Measurements from ENCODE around the gene PTTG1IP. TPM values are rescaled to one million over a fixed set of nuclear protein-coding genes. Genes with fewer than 3 reads are reported as not detected.
A peak's percentile ranks its signal among the peaks of the same experiment; 100 is the strongest.

Gene PTTG1IP, protein sequence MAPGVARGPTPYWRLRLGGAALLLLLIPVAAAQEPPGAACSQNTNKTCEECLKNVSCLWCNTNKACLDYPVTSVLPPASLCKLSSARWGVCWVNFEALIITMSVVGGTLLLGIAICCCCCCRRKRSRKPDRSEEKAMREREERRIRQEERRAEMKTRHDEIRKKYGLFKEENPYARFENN
- 26.6 TPM for polyA plus RNA-seq (2012; ENCODE audit: low read depth, missing spikeins)

DNA sequence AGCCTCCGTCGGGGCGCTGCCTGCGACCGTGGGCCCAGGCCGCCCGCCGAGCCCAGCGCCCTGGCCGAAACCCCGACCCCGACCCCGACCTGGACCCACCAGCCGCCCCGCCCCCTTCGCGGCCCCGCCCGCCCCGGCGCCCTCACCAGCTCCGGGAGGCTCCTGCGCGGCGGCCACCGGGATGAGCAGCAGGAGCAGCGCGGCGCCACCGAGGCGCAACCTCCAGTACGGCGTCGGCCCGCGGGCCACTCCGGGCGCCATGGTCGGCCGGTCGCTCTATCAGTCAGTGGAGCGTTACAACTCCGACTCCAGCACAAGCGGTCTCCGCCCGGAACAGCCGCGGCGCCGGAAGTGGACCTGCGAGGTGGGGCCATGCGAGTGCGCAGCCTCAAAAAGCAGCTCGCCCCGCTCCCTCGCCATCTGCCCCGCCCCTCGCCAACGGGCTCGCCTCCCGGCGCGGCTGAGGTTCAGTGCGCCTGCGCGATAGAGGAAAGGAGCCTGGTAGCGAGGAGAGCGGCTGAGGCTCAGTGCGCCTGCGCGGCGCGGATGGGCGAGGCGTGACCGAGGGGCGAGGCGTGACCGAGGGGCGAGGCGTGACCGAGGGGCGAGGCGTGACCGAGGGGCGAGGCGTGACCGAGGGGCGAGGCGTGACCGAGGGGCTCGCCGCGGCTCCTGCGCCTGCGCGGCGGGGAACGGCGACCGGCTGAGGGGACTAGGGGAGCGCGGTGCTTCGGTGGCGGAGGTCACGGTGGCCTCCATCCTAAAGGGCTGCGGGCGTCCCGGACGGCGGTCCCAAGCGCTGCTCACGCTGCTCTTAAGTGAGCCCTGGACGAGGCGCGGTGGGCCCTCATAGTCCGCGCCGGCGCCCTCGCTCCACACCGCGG is at the start of gene PTTG1IP:
PTTG1IP (minus strand) TSS at position 335 of the 884 bp plus-strand sequence; CDS start at position 261, 74 bp downstream.
- peak; percentile 48; the same call in 1 of the 2 replicates for TF ChIP-seq POLR2AphosphoS5 (IDR thresholded peaks at IDR 0.05; ENCODE audit: low read depth, low read length)
- TF ChIP-seq PAX5 (IDR thresholded peaks at IDR 0.05; ENCODE audit: insufficient read depth, low read length, severe bottlenecking) = peak; percentile 93
- TF ChIP-seq SPI1 (IDR thresholded peaks at IDR 0.05; ENCODE audit: low read depth, low read length) = no peak
- TF ChIP-seq POU2F2 (IDR thresholded peaks at IDR 0.05; ENCODE audit: low read depth, low read length) = no peak
- TF ChIP-seq TAF1 (IDR thresholded peaks at IDR 0.05; ENCODE audit: low read depth, low read length) = peak; percentile 37; the same call in 1 of the 2 replicates
- TF ChIP-seq POLR2A (IDR thresholded peaks at IDR 0.05; ENCODE audit: low read depth, low read length) = peak; percentile 67
- DNase-seq (ENCODE audit: insufficient read length, low spot score) (peak; percentile 98), FAIRE-seq (peak; percentile 93)

DNA sequence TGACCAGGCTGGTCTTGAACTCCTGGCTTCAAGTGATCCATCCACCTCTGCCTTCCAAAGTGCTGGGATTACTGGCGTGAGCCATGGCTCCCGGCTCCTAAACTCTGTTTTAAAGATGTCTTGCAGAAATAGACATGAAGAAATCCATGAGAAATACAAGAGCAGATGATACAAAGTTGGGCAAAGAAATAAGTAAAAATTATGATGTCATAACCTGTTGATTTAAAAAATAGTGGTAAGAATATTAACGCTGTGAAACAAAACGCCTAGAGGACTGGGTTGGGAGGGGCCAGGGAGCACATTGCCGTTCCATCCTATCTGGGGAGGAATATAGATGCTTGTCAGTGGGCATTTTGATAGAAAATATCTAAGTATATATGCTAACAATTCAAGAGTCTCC is 48.4 kb upstream of the PTTG1IP start:
- FAIRE-seq (no peak), DNase-seq (ENCODE audit: insufficient read length, low spot score) (no peak)
- no peak for TF ChIP-seq SPI1 (IDR thresholded peaks at IDR 0.05; ENCODE audit: low read depth, low read length)
- no peak for TF ChIP-seq PAX5 (IDR thresholded peaks at IDR 0.05; ENCODE audit: insufficient read depth, low read length, severe bottlenecking)
- no peak for TF ChIP-seq POLR2A (IDR thresholded peaks at IDR 0.05; ENCODE audit: low read depth, low read length)
- TF ChIP-seq TAF1 (IDR thresholded peaks at IDR 0.05; ENCODE audit: low read depth, low read length) = no peak
- TF ChIP-seq POU2F2 (IDR thresholded peaks at IDR 0.05; ENCODE audit: low read depth, low read length) = no peak
- no peak for TF ChIP-seq POLR2AphosphoS5 (IDR thresholded peaks at IDR 0.05; ENCODE audit: low read depth, low read length)

DNA sequence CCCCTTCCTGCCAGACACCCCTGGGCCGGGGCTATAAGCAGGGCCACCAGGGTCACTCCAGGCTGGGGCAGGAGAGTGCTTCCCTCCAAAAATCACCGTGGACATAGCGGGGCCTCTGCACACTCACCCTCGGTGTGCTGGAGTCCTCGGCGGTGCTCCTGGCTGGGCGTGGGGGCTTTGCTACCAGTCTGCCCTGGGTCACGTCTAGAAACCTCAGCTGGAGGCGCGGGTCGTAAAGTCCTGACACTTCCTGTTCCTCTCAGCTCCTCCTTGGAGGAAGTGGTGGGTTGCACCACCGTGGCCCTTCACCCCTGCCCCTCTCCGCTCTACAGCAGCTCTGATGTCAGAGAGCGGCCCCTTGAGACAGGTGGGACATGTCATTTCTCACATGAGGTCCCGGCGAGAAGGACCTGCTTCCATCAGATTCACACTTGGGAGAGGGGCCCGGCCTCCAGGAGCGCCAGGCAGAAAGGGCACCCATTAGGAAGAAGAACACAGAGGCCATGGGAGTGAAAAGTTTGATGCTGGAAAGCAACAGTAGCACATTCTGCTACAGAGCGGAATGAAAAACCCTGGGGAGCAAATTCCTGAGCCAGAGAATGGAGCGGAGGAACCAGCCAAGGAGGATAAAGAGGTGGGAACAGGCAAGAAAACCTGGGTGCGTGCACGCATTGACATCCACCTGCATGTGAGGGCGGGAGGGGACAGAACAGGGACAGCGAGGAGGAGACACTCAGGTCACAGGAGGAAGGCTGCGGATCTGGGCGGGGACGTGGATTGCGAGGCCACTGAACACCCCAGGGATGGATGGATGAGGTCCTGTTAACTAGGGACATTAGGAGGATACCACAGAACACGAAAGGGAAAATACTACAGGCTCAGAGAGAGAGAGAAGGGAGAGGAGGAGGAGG is 47.5 kb upstream of the PTTG1IP start, which contains the start of gene ITGB2:
ITGB2 (minus strand) TSS at position 206 of the 911 bp plus-strand sequence. CDS start 10,117 bp downstream, outside the sequence.
- FAIRE-seq (peak; percentile 89), DNase-seq (ENCODE audit: insufficient read length, low spot score) (no peak)
- TF ChIP-seq SPI1 (IDR thresholded peaks at IDR 0.05; ENCODE audit: low read depth, low read length) = peak; percentile 77
- TF ChIP-seq TAF1 (IDR thresholded peaks at IDR 0.05; ENCODE audit: low read depth, low read length) = 0 out of 2 replicates have a peak, but pooled peaks have one; percentile 30
- TF ChIP-seq POLR2A (IDR thresholded peaks at IDR 0.05; ENCODE audit: low read depth, low read length) = 0 out of 2 replicates have a peak, but pooled peaks have one; percentile 27
- no peak for TF ChIP-seq POLR2AphosphoS5 (IDR thresholded peaks at IDR 0.05; ENCODE audit: low read depth, low read length)
- TF ChIP-seq POU2F2 (IDR thresholded peaks at IDR 0.05; ENCODE audit: low read depth, low read length) = no peak

DNA sequence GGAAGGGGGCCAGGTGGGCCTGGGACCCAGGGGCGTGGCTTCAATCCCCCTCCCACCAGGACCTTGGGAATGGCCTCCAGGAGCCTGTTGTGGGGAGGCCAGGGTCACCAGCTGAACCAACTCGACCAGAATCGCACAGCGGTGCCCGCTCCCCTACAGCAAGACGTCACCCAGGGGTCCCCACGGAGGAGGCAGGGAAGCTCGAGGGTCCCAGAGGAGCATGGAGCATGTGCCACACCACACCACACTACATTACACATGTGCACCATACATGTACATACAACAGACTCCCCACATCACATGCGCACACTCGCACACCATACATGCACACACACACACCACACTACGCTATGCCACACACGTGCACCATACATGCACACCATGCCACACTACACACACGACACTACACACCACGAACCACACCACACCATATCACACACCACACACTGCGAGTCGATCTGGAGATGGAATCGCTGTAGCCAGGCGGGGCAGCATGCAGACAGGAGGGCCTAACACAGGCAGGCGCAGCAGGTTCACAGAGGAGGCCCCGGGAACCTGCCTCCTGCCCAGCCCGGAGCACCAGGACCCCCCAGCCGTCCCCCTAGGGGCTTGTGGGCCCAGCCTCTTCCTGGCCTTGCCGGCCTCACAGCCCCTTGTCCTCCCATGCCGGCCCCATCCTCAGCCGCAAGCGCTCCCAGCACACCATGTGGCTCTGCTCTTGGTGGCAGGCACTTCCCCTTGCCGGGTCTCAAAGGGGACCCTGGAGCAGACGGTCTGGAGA is 46.6 kb upstream of the PTTG1IP start:
- TF ChIP-seq PAX5 (IDR thresholded peaks at IDR 0.05; ENCODE audit: insufficient read depth, low read length, severe bottlenecking) (no peak), TAF1 (IDR thresholded peaks at IDR 0.05; ENCODE audit: low read depth, low read length) (no peak), SPI1 (IDR thresholded peaks at IDR 0.05; ENCODE audit: low read depth, low read length) (peak; percentile 20; the same call in 1 of the 2 replicates), POLR2AphosphoS5 (IDR thresholded peaks at IDR 0.05; ENCODE audit: low read depth, low read length) (no peak), POU2F2 (IDR thresholded peaks at IDR 0.05; ENCODE audit: low read depth, low read length) (no peak)
- DNase-seq (ENCODE audit: insufficient read length, low spot score) (no peak), FAIRE-seq (peak; percentile 96)

DNA sequence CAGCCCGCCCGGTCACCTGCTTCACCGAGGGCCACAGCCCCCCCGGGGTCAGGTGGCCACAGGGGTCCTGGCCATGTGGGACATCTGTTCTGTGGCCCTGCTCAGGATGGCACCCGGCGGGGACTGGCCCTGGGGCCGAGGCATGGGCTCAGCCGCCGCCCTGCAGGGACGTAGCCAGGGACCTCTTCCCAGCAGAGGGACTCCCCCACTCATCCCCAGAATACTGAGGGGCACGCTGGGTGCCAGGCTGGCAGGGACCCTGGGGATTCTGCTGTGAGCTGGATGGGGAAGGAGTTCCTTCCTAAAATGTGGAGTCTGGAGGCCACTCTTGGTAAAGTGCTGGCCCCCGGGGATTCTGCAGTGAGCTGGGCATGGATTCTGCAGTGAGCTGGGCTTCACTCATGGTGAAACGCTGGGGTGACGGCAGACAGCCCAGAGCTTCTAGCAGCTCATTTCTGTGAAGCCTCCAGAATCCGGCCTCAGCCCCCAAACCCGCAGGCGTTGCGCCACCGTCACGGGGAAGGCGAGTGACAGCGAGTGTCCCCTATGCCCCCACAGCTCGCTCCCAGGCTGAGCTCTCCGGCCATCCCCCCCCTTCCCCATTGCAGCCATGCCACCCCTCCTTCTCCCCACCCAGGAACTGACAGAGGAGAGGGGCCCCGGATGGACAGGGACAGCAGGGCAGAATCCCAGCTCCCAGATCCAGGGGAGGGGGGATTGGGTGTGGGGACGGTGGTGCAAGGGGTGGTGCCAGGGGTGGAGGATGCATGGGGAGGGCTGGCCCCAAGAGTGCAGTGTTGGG is 45.8 kb upstream of the PTTG1IP start:
- DNase-seq (ENCODE audit: insufficient read length, low spot score) (no peak), FAIRE-seq (peak; percentile 13)
- TF ChIP-seq TAF1 (IDR thresholded peaks at IDR 0.05; ENCODE audit: low read depth, low read length) (no peak), PAX5 (IDR thresholded peaks at IDR 0.05; ENCODE audit: insufficient read depth, low read length, severe bottlenecking) (no peak), SPI1 (IDR thresholded peaks at IDR 0.05; ENCODE audit: low read depth, low read length) (no peak), POLR2A (IDR thresholded peaks at IDR 0.05; ENCODE audit: low read depth, low read length) (no peak), POLR2AphosphoS5 (IDR thresholded peaks at IDR 0.05; ENCODE audit: low read depth, low read length) (no peak), POU2F2 (IDR thresholded peaks at IDR 0.05; ENCODE audit: low read depth, low read length) (no peak)

DNA sequence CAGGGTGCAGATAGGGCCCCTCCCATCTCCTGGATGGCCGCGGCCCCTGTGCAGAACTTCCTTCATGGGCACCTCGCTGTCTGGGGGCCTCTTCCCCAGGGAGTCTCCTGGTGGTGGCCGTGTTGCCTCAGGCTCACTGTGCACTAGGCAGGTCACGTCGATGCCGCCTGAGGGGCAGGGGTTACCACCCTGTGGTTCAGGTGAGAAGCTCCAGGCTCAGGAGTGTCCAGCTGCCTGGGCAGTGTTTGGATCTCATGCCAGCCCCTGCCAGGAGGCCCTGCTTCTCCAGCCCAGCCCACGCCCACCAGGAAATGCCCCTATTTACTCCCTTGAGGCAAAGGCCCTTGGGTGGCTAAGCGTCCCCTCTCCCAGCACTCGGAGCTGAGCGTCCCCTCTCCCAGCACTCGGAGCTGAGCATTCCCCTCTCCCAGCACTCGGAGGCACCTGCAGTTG is 45.1 kb upstream of the PTTG1IP start:
- no peak for DNase-seq (ENCODE audit: insufficient read length, low spot score)
- no peak for TF ChIP-seq TAF1 (IDR thresholded peaks at IDR 0.05; ENCODE audit: low read depth, low read length)
- no peak for TF ChIP-seq SPI1 (IDR thresholded peaks at IDR 0.05; ENCODE audit: low read depth, low read length)
- TF ChIP-seq POLR2A (IDR thresholded peaks at IDR 0.05; ENCODE audit: low read depth, low read length) = no peak
- no peak for TF ChIP-seq PAX5 (IDR thresholded peaks at IDR 0.05; ENCODE audit: insufficient read depth, low read length, severe bottlenecking)
- no peak for TF ChIP-seq POLR2AphosphoS5 (IDR thresholded peaks at IDR 0.05; ENCODE audit: low read depth, low read length)
- TF ChIP-seq POU2F2 (IDR thresholded peaks at IDR 0.05; ENCODE audit: low read depth, low read length) = no peak
- FAIRE-seq = no peak

DNA sequence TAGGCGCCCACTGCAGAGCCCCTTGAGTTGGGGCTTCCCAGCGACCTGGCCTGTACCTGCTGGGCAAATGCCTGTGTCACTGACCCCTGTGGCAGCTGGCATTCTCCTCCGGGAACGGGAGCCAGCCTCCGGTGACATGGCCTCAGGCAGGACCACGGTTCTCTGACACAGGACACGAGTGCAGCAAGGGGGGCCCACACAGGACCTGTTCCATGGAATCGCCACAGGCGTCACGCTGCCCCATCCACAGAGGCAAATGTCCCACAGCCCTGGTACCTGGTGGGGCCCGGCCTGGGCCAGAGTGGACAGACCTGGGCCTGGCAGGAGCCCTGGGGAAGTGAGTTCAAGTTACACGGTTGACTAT is 44.6 kb upstream of the PTTG1IP start:
- TF ChIP-seq TAF1 (IDR thresholded peaks at IDR 0.05; ENCODE audit: low read depth, low read length) (no peak), POLR2A (IDR thresholded peaks at IDR 0.05; ENCODE audit: low read depth, low read length) (no peak), POU2F2 (IDR thresholded peaks at IDR 0.05; ENCODE audit: low read depth, low read length) (no peak), PAX5 (IDR thresholded peaks at IDR 0.05; ENCODE audit: insufficient read depth, low read length, severe bottlenecking) (no peak)

More for the DNA sequence above, 44.6 kb upstream of the PTTG1IP start:
- FAIRE-seq (no peak), DNase-seq (ENCODE audit: insufficient read length, low spot score) (no peak)

All from GM12891 (cell line).